DOHH2 (cell line): ENCODE data around the gene R3HDM2.

ENCODE experiments used
- EZH2phosphoT487 ChIP-seq: fragments of 200-600 bp; sonication (generic); IDR thresholded peaks from 2 replicates; pipeline ENCODE4 v1.6.1; 2017; ENCODE audit warnings: borderline replicate concordance, mild to moderate bottlenecking, antibody characterized with exemption, low read length, moderate library complexity, mixed read lengths
- TF ChIP-seq, protein P1 (sequence below): fragments of 200-600 bp; sonication (generic); IDR thresholded peaks from one replicate; pipeline ENCODE4 v1.5.1; 2014; ENCODE audit warnings: antibody characterized with exemption, mild to moderate bottlenecking, low read depth, low read length; ENCODE audit not compliant: poor library complexity, severe bottlenecking

- TF ChIP-seq, protein P1, sequence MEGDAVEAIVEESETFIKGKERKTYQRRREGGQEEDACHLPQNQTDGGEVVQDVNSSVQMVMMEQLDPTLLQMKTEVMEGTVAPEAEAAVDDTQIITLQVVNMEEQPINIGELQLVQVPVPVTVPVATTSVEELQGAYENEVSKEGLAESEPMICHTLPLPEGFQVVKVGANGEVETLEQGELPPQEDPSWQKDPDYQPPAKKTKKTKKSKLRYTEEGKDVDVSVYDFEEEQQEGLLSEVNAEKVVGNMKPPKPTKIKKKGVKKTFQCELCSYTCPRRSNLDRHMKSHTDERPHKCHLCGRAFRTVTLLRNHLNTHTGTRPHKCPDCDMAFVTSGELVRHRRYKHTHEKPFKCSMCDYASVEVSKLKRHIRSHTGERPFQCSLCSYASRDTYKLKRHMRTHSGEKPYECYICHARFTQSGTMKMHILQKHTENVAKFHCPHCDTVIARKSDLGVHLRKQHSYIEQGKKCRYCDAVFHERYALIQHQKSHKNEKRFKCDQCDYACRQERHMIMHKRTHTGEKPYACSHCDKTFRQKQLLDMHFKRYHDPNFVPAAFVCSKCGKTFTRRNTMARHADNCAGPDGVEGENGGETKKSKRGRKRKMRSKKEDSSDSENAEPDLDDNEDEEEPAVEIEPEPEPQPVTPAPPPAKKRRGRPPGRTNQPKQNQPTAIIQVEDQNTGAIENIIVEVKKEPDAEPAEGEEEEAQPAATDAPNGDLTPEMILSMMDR = no peak
- no peak for TF ChIP-seq EZH2phosphoT487
These were observed 1.9 kb downstream of the R3HDM2 start for GRCh38 chr12:57428965-57429364.
